TTC549 (cell line): ENCODE measurements around the gene CAAP1.
"Not testable (repeated sequence)": the region's sequence is repeated elsewhere in the genome, so short reads cannot be mapped to it uniquely, and the experiment has no call there.

ENCODE experiments used
- FAIRE-seq: peaks from 2 replicates; lab custom pipeline; 2012; peaks lifted over from hg19 to GRCh38; lab: Jason Lieb, UNC

Gene CAAP1, protein sequence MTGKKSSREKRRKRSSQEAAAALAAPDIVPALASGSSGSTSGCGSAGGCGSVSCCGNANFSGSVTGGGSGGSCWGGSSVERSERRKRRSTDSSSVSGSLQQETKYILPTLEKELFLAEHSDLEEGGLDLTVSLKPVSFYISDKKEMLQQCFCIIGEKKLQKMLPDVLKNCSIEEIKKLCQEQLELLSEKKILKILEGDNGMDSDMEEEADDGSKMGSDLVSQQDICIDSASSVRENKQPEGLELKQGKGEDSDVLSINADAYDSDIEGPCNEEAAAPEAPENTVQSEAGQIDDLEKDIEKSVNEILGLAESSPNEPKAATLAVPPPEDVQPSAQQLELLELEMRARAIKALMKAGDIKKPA

DNA sequence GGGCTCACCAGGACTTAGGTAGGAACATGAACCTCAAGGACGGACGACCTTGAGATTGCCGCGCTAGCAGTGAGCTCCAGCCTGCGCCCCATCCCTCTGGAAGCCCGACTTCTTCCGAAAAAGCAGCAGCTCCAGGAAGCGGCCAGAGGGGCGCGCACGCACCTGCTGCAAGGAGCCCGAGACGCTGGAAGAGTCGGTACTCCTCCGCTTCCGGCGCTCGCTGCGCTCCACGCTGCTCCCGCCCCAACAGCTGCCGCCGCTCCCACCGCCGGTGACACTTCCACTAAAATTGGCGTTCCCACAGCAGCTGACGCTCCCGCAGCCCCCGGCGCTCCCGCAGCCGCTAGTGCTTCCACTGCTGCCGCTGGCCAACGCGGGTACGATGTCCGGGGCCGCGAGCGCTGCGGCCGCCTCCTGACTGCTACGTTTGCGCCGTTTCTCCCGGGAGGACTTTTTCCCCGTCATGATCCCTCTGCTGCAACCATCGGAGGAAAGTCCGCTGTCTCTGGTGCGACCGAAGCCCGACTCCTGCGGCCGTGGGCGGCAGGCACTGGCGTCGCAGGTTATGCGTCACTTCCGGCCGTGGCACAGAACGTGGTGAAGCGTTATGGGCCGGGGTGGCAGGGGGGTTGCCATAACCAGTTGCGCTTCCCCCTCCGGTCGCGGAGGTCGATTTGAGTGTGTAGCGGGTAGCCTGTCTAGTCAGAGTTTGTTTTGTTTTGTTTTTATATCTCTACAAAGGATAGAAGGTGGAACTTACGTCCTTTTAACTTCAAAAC, at the start of gene CAAP1:
TSS of gene CAAP1 (minus strand) at position 552 of the 779 bp plus-strand sequence. CDS start at position 465, 87 bp downstream.
- FAIRE-seq = no peak

DNA sequence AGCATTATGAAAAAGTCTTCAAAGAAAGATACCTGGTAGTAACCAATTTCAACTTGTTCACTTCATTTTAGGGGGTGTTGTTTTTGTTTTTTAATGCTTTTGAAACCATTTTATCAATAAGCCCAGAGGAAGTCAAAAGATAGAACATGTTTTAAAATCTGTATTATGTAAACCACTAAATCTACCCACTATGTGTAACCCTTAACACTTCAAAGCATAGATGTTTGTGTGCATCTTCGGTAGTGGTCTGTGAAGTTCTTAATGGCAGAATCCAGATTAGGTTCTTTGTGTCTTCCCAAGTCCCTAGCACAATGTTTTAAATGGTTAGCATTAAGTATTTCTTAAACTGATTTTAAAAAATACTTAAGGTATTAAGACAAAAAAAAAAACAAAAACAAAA, 48.2 kb upstream of the CAAP1 start:
- no peak for FAIRE-seq

DNA sequence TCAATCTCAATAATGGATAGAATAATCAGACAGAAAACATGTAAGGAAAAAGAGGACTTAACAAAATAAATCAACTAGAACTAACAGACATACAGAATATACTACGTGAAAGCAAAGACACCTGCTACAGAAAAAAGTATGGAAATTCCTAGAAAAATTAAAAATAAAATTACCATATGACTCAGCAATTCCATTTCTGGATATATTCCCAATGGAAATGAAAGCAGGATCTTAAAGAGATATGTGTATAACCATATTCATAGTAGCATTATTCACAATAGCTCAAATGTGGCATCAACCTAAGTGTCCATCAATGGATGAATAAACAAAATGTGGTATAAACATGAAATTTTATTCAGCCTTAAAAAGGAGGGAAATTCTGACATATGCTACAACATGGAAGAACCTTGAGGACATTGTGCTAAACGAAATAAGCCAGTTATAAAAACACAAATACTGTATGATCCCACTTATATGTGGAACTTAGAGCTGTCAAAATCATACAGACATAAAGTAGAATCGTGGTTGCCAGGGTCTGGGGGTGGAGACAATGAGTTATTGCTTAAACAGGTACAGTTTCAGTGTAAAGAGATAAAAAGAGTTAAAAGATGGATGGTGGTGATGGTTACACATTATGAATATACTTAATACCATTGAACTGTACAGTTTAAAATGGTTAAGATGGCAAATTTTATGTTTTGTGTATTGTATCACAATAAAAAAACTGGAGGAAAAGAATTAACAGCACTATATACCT, 47.5 kb upstream of the CAAP1 start:
- FAIRE-seq = no peak

DNA sequence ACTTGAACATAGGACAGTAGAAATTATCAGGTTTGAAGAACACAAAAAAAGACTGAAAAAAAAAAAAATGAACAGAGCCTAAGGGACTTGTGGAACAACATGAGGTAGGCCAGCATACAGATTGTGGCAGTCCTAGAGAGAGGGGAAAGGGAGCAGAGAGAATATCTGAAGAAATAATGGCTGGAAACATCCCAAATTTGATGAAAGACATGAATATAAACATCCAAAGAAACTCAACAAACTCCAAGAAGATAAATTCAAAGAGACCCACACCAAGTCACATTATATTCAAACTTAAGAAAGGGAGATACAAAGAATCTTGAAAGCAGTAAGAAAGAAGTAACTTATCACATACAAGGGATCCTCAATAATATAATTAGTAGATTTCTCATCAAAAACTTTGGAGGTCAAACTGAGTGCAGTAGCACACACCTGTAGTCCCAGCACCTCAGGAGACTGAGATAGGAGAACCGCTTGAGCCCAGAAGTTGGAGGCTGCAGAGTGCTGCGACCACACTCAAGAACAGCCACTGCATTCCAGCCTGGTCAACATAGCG, 45.3 kb upstream of the CAAP1 start:
- no peak for FAIRE-seq

DNA sequence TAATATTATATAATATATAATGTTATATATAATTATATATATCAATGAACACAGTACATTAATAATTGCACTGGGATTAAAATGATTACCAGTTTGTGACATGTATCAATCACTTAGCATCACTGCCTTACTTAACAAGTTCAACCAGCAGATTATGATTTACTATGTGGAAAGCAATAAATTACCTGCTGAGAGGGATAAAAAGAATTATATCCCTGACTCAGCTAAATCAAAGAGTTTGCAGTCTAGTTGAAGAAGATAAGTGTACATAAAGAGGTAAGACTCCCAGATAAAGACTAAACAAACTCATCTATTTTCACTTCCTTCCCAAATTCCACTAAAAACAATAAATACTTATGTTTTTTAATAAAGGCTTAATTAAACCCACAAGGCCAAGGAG, 43.2 kb upstream of the CAAP1 start:
- no peak for FAIRE-seq

DNA sequence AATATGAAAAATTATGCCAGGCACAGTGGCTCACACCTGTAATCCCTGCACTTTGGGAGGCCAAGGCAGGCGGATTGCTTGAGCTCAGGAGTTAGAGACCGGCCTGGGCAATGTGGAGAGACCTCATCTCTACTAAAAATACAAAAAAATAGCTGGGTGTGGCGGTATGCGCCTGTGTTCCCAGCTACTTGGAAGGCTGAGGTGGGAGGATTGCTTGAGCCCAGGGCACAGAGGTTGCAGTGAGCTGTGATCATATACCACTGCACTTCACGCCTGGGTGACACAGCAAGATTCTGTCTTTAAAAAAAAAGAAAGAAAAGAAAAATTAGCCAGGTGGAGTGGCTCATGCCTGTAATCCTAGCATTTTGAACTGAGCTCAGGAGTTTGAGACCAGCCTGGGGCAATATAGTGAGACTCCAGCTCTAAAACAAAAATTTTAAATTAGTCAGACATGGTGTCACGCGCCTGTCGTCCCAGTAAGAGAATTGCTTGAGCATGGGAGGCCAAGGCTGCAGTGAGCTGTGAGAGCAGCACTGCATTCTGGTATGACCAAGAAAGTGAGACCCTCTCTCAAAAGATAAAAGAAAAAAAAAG, 36.4 kb upstream of the CAAP1 start:
- FAIRE-seq = no peak

DNA sequence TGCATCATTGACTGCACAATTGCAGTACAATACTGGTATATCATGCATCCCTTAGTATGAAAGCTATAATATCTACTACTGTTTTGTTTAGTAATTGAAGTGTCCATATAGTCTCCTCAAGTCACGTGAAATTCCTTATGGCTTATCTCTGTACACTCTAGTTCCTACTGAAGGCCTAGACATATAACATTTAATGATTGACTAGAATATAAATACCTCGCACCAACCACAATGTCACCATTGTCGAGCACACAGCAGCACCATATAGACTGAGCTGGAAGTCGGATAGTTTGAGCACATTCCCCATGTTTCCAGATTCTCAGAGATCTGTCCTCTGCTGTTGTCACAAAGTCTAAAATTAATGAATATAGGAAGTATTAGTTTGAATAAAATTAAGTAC, 33.0 kb upstream of the CAAP1 start:
- FAIRE-seq = no peak

DNA sequence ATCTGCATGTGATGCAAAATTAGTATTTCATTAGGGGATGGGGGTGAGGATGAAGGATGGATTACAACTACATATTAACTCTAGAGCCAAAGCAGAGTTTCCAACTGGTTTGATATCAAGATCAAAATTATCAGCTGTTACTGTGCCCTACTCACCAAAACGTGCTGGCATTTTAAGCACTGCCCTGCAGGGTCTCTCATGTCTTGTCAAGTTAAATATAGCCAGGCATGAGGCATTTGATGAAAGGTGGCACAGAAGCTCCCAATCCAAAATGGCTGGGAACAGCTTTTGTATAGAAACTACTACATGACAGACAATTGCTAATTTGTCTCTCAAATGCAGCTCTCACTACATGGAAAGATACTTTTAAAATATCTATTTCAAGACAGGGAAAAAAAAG, 27.1 kb upstream of the CAAP1 start:
- no peak for FAIRE-seq

DNA sequence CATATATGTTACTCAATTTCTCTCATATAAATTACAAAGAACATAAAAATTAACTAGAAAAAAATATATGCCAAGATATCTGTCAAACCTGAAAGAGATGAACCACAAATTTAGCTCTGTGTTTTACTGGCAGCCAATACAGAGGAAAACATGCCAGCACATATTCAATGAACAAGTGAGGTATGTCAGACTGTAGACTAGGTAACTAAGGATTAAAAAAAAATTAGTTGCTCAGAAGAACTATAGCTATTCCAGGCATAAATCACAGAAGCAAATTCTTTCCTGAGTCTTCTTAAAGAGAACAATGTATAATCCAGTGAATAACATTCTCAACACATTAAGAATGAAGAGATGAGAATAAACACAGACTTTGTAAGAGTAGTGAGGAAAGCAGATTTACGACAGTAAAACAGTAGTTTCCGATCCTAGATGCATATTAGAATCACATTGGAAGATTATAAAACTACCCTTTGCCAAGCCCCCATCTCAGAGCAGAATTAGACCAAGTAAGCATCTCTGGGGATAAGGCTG, 20.6 kb upstream of the CAAP1 start:
- FAIRE-seq = no peak

DNA sequence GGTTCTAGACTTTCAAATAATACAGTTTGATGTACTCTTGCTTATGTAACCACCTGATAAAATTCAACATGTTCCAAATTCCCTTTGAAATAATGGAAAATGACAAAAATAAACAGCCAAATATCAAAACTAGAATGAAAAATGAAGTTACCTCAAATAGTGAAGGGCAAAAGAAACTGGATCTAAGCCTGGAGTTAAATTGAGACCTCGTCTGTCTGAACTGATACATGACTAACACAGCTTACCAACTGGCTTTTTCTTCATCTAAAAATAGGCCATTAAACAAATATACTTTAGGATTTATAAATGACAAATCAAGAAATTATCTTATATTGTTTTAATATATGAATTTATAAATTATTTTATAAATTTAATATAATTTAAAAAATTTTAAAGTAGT, 12.1 kb upstream of the CAAP1 start:
- FAIRE-seq = peak; percentile 76

DNA sequence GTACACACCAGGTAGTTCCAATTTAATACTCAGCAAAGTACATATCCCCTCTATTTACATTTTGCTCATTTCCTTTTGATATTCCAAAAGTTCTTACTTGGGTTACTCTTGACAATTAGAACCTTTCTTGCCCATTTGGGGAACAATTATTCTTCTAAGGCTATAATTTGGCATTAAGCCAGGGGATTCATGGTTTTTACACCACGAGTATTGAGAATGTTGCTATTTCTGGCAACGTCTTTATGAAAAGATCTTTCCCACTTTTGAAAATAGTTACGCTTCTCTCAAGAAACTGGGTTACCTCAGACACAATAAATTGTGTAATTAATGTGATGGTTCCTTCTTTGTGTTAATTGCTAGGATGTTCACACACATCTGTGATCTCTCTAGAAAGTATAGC, 11.5 kb upstream of the CAAP1 start:
- FAIRE-seq = no peak

DNA sequence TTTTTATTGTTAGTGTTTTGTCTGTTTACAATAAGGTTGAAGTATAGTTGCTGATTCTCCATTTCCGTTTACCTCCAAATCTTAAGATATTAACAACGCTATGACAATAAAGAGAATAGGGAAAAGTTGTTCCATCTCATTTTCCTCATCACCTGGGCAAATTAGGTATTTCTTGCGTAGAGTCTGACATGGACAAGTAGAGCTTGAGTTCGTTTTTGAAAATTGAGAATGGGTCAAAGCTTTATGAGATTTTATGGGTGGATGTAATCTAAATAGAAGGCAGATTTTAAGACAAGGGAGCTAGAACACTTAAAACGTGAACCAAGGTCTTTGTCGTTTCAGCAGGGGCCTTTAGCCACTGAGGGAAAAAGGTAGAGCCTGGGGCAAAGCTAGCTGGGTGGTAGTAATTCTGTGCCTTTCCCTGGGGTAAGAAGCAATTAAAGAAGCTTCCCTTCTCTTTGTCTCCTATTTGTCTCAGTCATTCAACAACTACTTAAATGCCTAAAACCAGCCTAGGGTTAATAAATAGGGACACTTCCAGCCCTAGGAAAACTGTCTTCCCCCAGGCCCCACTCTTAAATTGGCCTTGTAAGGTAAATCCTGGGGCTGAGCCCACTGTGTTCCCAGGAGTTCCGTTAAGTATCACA, 551 bp upstream of the CAAP1 start:
- no peak for FAIRE-seq

DNA sequence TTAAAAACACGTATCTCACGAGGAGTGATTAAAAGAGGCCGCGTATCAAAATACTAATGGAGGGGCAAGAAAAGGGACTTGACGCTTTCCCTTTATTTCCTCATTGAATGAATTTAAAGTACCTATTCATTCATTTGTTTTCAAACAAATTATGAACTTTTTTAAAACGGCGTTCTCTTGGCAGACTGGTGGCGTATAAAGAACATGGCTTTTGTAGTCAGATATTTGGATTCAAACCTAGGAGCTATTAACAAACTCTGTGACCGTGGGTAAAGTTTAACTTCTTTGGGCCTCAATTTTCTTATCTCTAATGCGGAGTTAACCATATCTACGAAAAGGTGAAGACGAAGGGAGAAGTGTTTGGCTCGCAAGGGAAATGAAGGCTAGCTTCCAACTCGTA, 876 bp downstream of the CAAP1 start:
- no peak for FAIRE-seq

DNA sequence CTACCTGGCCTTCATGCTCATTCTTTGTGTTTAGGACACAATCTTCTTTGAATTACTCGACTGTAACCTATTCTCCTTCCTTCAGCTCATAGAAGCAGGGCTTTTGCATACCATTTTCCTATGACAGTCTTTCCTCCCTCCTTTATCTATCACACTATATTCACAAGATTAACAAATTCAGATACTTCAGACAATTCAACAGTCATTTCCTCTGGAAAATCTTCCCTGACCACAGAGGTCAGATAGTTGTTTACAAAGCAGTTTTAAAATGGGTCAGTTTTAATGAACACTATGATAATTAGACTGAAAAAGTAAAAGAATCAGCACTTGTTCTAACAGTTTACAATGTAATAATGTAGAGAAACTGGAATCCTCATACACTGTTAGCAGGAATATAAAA, 4.3 kb downstream of the CAAP1 start:
- FAIRE-seq = no peak

DNA sequence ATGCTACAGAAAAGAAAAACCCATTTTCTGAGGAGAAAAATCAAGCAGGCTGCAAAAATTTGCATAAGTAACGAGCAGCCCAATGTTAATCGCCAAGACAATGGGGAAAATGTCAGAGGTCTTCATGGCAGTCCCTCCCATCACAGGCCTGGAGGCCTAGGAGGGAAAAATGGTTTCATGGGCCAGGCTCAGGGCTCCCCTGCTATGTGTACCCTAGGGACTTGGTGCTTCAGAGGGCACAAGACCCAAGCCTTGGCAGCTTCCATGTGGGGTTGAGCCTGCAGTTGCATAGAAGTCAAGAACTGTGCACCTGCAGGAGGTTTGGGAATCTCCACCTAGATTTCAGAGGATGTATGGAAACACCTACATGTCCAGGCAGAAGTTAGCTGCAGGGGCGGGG, 10.4 kb downstream of the CAAP1 start:
- no peak for FAIRE-seq

DNA sequence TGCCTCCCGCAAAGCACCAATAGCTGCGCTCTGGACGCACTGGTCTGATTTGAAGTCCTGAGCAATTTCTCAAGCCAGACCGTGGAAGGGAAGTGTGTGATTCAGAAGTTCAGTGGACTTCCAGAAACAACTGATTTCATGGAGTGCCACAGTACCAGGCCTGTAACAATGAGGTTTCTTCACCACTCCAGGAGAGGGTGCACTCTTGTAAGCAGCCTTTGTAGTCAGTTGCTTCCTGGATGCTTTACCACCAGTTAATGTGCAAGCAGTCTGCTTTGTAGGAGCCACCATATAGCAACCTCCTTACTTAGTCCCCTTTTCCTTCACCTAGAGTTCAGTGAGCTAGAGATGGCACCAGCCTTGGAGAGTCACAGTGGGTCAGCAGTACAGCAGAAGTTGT, 12.3 kb downstream of the CAAP1 start:
- no peak for FAIRE-seq

DNA sequence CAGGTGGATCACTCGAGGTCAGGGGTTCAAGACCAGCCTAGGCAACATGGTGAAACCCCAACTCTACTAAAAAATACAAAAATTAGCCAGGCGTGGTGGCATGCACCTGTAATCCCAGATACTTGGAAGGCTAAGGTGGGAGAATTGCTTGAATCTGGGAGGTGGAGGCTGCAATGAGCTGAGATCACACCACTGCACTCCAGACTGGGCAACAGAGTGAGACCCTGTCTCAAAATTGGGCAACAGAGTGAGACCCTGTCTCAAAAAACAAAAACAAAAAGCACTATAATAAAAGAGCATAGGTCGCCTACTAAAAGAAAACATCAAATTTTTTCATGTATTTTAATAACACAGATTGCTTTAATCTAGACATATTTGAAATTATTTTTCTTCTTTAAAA, 17.4 kb downstream of the CAAP1 start:
- not testable (repeated sequence) for FAIRE-seq

DNA sequence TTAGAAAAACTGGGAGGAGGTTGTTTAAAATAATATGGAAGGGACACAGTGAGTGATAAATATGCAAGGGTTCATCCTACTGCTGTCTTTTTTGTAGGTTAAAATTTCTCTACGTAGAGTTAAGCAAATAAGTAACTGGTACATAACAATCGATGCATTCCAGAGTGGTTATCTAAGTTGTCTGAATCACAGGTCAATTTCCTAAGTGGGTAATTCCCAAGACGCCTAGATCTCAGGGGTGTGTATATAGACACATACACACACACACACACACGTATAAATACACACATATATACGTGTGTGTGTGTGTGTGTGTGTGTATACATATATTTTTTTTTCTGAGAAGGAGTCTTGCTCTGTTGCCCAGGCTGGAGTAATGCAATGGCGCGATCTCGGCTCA, 22.3 kb downstream of the CAAP1 start:
- no peak for FAIRE-seq

DNA sequence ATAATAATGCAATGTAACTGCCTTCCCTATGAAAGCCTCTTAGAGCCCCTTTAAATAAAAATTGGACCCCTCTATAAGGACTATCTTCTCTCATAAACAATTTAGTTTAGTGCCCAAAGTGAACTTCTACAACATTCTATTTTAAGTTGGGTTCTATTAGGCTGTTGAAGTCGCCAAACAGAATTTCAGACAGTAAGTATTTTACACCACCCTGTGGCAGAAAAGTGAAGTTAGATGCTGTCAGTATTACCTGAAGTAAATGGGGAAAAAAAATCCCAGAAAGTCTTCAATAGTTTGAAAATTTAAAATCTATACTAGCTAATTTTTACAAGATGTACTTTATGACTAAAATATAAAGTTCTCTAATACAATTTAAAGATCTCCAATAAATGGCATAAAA, 29.5 kb downstream of the CAAP1 start:
- FAIRE-seq = peak; percentile 91

DNA sequence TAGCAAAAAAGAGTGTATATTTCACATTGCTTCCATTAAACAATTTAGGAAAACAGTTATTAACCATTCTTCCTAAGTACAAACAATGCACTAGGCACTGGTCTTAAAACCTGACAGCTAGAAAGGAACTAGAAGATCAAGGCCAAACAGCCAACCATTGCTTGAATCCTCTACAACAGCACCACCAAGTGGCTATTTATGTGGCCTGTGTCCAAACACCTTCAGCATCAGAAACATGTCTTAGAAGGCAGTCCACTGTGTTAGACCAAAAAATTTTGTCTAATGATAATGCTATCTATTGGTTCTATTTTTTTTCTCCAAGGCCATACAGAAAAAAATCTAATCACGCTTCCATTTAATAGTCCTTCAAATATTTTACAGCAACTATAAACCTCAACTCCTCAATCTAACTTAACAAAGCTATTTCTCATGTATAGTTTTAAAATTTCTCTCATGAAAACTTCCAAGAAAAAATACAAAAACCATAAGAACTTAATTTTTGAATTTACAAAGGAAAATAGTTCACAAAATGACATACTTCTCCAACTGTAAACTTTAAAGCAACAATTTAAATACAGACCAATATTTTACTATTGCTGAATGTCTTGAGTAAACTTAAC, 36.1 kb downstream of the CAAP1 start:
- peak; percentile 74 for FAIRE-seq

DNA sequence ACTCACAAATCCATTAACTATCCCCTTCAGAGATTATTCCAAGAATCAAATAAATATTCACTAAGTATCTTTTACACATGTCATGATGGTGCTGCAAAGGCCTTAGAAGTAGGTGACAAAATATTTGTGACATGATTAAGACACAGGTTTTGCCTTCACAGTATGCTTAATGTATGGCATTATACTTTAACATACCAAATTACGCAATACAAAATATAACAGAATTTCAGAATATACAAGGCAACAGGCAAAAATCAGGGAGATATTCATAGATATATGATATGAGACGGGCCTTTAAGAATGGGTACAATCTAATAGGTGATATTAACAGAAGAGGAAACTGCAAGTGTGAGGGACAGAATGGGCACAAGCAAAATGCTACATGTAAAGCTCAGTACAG, 41.6 kb downstream of the CAAP1 start:
- no peak for FAIRE-seq
